GM19328 (cell line): ENCODE measurements around the gene STK39.

Experiments used
- ATAC-seq: cut with Tn5 transposase; IDR thresholded peaks from one replicate; pipeline ENCODE4 v1.9.1; 2021; ENCODE audit warnings: mild to moderate bottlenecking, moderate library complexity; ENCODE audit not compliant: unreplicated experiment

STK39 gene

DNA sequence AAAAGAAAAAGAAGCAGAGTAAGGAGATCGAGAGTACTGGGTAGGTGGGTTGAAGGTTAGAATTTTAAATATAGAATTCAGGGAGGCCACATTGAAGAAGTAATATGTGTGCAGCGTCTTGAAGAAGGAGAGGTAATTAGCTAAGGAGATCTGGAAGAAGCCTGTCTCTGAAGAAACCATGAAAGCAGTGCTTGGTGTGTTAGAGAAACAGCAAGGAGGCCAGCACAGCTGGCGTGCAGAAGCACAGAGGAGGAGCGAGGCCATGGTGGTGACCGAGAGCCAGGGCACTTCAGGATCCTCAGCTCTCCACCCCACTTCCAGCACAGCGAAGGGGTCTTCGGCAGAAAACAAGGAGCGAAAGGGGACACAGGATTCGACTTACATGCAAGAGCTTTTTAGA is 305.8 kb downstream of the STK39 start:
- no peak for ATAC-seq

DNA sequence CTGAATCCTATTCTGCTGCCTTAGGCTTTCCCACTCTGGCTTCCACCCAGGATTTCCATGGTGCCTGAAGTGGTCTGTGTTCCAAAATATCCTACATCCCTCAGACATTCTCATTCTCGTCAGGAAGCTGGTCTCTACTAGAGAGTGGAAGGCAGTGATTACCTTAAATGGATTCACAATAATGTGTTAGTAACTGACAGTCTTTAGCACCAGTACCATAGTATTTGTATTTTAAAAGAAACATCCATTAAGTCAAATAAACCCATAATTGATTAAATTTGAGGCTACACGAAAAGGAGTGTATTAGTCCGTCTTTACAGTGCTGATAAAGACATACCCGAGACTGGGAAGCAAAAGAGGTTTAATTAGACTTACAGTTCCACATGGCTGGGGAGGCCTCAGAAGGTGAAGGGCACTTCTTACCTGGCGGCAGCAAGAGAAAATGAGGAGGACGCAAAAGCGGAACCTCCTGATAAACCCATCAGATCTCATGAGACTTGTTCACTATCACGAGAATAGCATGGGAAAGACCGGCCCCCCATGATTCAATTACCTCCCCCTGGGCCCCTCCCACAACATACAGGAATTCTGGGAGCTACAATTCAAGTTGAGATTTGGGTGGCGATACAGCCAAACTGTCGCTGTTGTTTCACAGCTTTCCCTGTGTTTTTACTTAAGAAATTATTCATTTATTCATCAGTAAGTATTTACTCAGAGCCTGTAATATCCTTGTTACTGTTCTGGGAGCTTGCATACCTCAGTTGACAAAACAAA is 306.5 kb downstream of the STK39 start:
- ATAC-seq, result no peak

GRCh38 chr2:167940346-167940725 is 307.1 kb downstream of the STK39 start:
- no peak for ATAC-seq

DNA sequence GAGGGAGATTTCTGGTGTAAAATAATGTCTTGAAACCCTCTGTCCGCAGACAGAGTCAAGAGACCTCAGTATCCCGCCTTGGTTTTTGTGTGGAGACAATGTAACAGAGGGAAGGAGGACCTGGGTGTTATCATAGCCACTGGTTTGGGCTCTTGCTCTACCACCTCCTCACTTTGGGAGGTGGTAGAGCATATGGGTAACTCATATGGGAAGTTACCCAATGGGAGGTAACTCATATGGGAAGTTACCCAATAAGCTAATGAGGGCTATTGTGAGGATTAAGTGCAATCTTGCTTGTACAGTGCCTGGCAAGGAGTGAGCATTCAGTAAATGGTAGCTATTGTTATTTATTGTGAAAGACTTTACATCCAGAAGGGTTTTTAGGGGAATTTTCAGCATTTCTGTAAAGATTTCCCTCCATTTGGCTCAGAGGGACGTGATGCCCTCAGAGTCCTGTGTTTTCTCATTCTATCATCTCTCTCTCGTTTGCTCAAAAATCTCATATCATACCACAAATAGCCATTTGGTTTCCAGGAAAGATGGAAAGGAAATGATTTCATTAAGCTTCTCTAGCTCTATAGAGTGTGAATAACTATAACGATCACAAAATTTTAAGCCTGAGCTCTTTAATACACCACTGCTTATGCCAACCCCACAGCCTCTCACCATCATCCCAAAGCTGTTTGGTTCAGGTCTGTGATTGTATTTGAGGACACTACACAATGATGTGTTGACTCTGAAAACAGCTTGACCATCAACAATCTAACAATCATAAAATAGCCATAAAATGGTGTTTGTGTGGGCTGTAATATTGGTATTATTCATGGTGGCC is 307.7 kb downstream of the STK39 start:
- no peak for ATAC-seq

- ATAC-seq, result no peak
These were observed 310.0 kb downstream of the STK39 start for GRCh38 chr2:167937403-167937802.

DNA sequence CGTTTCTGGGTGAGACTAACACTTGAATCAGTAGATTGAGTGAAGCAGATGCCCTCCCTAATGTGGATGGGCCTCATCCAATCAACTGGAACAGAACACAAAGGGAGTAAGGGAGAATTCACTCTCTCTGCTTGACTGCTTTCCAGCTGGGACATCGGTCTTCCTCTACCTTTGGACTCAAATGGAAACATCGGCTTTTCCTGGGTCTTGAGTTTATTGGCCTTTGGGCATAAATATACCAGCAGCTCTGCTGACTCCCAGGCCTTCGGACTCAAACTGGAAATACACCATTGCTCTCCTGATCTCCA is 311.6 kb downstream of the STK39 start:
- ATAC-seq, result no peak

- ATAC-seq, result no peak
These were observed 314.1 kb downstream of the STK39 start for GRCh38 chr2:167933097-167933814.

- no peak for ATAC-seq
These were observed 315.2 kb downstream of the STK39 start for GRCh38 chr2:167932123-167932693.

DNA sequence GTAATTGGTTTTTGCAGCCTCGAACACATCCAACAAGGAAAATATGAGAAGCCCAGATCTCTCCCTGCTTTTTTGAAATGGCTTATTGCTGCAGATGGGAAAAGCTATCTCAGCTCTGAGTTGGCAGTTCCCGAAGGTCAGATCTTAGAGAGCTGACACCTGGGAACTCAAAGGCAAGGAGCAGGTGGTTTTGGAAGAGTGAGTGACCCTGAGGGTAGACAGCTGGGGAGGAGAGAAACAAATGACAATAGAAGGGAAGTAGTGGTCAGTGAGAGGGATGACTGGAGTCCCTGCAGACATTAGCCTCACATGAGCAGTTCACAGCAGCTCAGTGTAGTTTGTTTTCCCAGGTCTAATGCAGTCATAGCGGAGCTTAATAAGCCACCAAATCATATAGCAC is 317.9 kb downstream of the STK39 start:
- ATAC-seq, result no peak

- ATAC-seq, result no peak
These were observed 319.0 kb downstream of the STK39 start for GRCh38 chr2:167928434-167928833.

DNA sequence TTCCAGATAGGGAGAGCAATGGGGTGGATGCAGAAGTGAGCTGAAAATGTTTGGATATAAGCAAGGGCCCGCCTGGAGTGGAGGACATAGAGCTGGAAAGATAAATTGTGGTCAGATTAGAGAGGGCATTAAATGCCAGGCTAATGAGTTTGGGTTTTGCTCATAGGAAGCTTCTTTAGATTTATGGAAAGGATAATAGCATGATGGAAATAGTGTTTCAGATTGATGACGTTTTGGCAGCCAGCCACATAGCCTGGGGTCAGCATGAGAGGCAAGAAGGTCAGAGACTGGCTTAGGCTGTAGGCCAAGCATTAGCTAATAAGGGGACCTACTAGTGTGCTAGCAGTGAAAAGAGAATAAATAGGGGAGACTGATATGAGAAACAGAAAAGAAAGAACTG is 321.6 kb downstream of the STK39 start:
- no peak for ATAC-seq

GRCh38 chr2:167924556-167924955 is 322.8 kb downstream of the STK39 start:
- no peak for ATAC-seq

- no peak for ATAC-seq
These were observed 330.6 kb downstream of the STK39 start for GRCh38 chr2:167916756-167917155.

GRCh38 chr2:167914969-167915368 is 332.4 kb downstream of the STK39 start:
- no peak for ATAC-seq

DNA sequence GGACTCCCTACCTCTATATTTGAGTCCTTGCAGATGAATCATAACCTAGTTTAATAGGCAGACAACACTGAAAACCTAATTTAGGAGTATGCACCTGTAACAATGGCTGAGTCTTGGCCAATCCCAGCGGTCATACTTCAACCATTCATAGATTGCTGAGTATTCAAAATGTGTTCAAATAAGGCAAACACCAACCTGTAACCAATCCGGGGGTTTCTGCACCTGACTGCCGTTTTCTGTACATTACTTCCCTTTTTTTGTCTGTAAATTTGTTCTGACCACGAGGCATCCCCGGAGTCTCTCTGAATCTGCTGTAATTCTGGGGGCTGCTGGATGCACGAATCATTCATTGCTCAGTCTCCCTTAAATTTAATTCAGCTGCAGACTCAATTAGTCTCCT is 338.6 kb downstream of the STK39 start:
- ATAC-seq, result no peak

DNA sequence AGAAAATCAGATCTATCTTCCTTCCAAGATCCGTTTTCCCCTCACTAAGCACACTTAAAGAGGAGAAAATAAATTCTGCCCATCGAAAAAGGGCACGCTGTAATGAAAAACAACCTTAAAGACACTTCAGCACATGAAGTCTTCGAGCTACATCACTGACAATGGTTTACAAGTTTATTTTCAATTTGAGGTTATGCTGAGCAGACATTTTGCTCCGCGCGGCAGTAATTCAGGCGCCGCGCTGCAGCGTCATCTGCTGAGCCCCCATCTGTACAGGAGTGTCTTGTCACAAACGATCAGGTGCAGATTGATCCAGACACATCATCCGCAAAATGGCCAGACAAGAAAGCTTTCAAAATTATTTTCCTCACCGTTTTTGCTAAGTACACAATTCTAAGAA is 341.7 kb downstream of the STK39 start:
- no peak for ATAC-seq
